ENCODE results near the gene B4GALT3.
"Not testable (repeated sequence)": the region's sequence is repeated elsewhere in the genome, so short reads cannot be mapped to it uniquely, and the experiment has no call there.

Gene B4GALT3

GRCh38 chr1:161177112-161177935, at the start of gene B4GALT3:
TSS of gene B4GALT3 (minus strand) at chr1:161177507. CDS start at chr1:161176060, 1,447 bp downstream.
- DNase-seq (ENCODE audit: low spot score) = peak; percentile 78

GRCh38 chr1:161226759-161227158, 49.5 kb upstream of the B4GALT3 start:
- peak; percentile 56 for DNase-seq (ENCODE audit: low spot score)

GRCh38 chr1:161226320-161226711, 49.0 kb upstream of the B4GALT3 start:
- peak; percentile 40 for DNase-seq (ENCODE audit: low spot score)

- DNase-seq (ENCODE audit: low spot score) = peak; percentile 100
Measured at GRCh38 chr1:161225534-161226319, 48.4 kb upstream of the B4GALT3 start, which contains the start of gene TOMM40L. TSS of gene TOMM40L (plus strand) at chr1:161226060. CDS start at chr1:161226490, 430 bp downstream.

GRCh38 chr1:161225178-161225533, 47.8 kb upstream of the B4GALT3 start:
- DNase-seq (ENCODE audit: low spot score) = no peak

GRCh38 chr1:161224695-161225087, 47.4 kb upstream of the B4GALT3 start:
- not testable (repeated sequence) for DNase-seq (ENCODE audit: low spot score)

- no peak for DNase-seq (ENCODE audit: low spot score)
Measured at GRCh38 chr1:161223805-161224694, 46.7 kb upstream of the B4GALT3 start.

- DNase-seq (ENCODE audit: low spot score) = no peak
Measured at GRCh38 chr1:161222175-161223019, 45.1 kb upstream of the B4GALT3 start.

- DNase-seq (ENCODE audit: low spot score) = no peak
Measured at GRCh38 chr1:161220002-161220401, 42.7 kb upstream of the B4GALT3 start.

GRCh38 chr1:161219078-161219892, 42.0 kb upstream of the B4GALT3 start:
- no peak for DNase-seq (ENCODE audit: low spot score)

- DNase-seq (ENCODE audit: low spot score) = no peak
Measured at GRCh38 chr1:161218301-161219077, 41.2 kb upstream of the B4GALT3 start.

- DNase-seq (ENCODE audit: low spot score) = no peak
Measured at GRCh38 chr1:161217831-161218230, 40.5 kb upstream of the B4GALT3 start.

- DNase-seq (ENCODE audit: low spot score) = no peak
Measured at GRCh38 chr1:161216945-161217712, 39.8 kb upstream of the B4GALT3 start.

GRCh38 chr1:161215076-161215475, 37.8 kb upstream of the B4GALT3 start, which contains the start of gene FCER1G:
TSS of gene FCER1G (plus strand) at chr1:161215295. CDS start at chr1:161215322, 27 bp downstream.
- no peak for DNase-seq (ENCODE audit: low spot score)

- no peak for DNase-seq (ENCODE audit: low spot score)
Measured at GRCh38 chr1:161214369-161214768, 37.1 kb upstream of the B4GALT3 start.

- DNase-seq (ENCODE audit: low spot score) = peak; percentile 69
Measured at GRCh38 chr1:161209790-161210409, 32.6 kb upstream of the B4GALT3 start.

- no peak for DNase-seq (ENCODE audit: low spot score)
Measured at GRCh38 chr1:161207173-161207572, 29.9 kb upstream of the B4GALT3 start.

Data from RKO (cell line).